A549 (cell line): Measurements from ENCODE around the gene TNIP3. TPM values are rescaled to one million over a fixed set of nuclear protein-coding genes. Genes with fewer than 3 reads are reported as not detected.

ENCODE experiments used
- ATAC-seq, 2 experiments: fragments of 200-7000 bp in 1 of 2; fragments of >200 bp in 1 of 2; cut with Nextera tagmentation in 1 of 2; cut with Tn5 transposase in 1 of 2; 3 replicates each; pipeline versions ENCODE4 v1.8.0 to v1.9.1; 2018 to 2020; ENCODE audit warnings: mild to moderate bottlenecking in 1 of 2, moderate library complexity in 1 of 2
- CTCF ChIA-PET: fragments of 300-600 bp; sonication (Branson Sonifier 250); formaldehyde crosslinking; extraction: SDS; loops from one replicate; lab custom pipeline; 2021; ENCODE audit warnings: antibody characterized with exemption, inconsistent platforms; lab: Yijun Ruan, JAX
- POLR2A ChIA-PET: fragments of 350-600 bp; formaldehyde crosslinking; extraction: SDS; loops from one replicate; lab custom pipeline; 2021; ENCODE audit warnings: antibody characterized with exemption, inconsistent platforms; lab: Yijun Ruan, JAX
- DNase-seq, 2 experiments: peaks; one replicate each; pipeline versions ENCODE4 v3.0.0 to v3.0.0-alpha.2; 2011 to 2016; ENCODE audit warnings: low read depth in 1 of 2, low spot score in 1 of 2
- FAIRE-seq: peaks from 2 replicates; lab custom pipeline; 2011; peaks lifted over from hg19 to GRCh38; lab: Jason Lieb, UNC
- H3K27ac ChIP-seq, 2 experiments: fragments of >200 bp; sonication (Bioruptor Twin); formaldehyde crosslinking; 3 replicates each; pipeline ENCODE4 v1.5.1; 2016 to 2017
- H3K4me1 ChIP-seq: fragments of >200 bp; sonication (Bioruptor Twin); formaldehyde crosslinking; 3 replicates; pipeline ENCODE4 v1.6.1; 2016
- H3K4me2 ChIP-seq: fragments of >200 bp; sonication (Bioruptor Twin); formaldehyde crosslinking; 3 replicates; pipeline ENCODE4 v1.6.1; 2016
- H3K4me3 ChIP-seq: fragments of >200 bp; sonication (Bioruptor Twin); formaldehyde crosslinking; 3 replicates; pipeline ENCODE4 v1.5.1; 2016
- H3K9me3 ChIP-seq: fragments of >200 bp; sonication (Bioruptor Twin); formaldehyde crosslinking; 3 replicates; pipeline ENCODE4 v1.6.1; 2016
- CBX2 ChIP-seq: fragments of 200-600 bp; sonication (generic); IDR thresholded peaks from 2 replicates; pipeline ENCODE4 v1.6.1; 2016; ENCODE audit warnings: low read depth, mild to moderate bottlenecking, borderline replicate concordance
- EHF ChIP-seq: fragments of 250-450 bp; sonication (Bioruptor Pico); IDR thresholded peaks from 2 replicates; pipeline ENCODE4 v1.5.0; 2020; ENCODE audit warnings: mild to moderate bottlenecking
- FOSL2 ChIP-seq, 2 experiments: fragments of 450-650 bp in 1 of 2; fragments of >200 bp in 1 of 2; sonication (Bioruptor Twin) in 1 of 2; formaldehyde crosslinking; IDR thresholded peaks; 2 replicates each; pipeline versions ENCODE4 v1.5.0 to v1.6.1; 2016 to 2020; ENCODE audit warnings: mild to moderate bottlenecking in 1 of 2, moderate library complexity in 1 of 2
- GATA3 ChIP-seq: IDR thresholded peaks from 2 replicates; pipeline ENCODE4 v1.6.1; 2012; ENCODE audit warnings: borderline replicate concordance
- HOXA7 ChIP-seq: fragments of 250-450 bp; sonication (Bioruptor Pico); IDR thresholded peaks from 2 replicates; pipeline ENCODE4 v1.5.0; 2020; ENCODE audit warnings: mild to moderate bottlenecking, moderate library complexity
- JUNB ChIP-seq: fragments of >200 bp; sonication (Bioruptor Twin); formaldehyde crosslinking; IDR thresholded peaks from 2 replicates; pipeline ENCODE4 v1.6.1; 2016
- MAZ ChIP-seq: fragments of 150-350 bp; IDR thresholded peaks from 2 replicates; pipeline ENCODE4 v1.6.1; 2014; ENCODE audit warnings: antibody characterized with exemption, low read depth, low read length, borderline replicate concordance
- NPAS2 ChIP-seq: fragments of 250-450 bp; sonication (Bioruptor Pico); IDR thresholded peaks from 2 replicates; pipeline ENCODE4 v1.8.0; 2022; ENCODE audit warnings: mild to moderate bottlenecking, moderate library complexity, borderline replicate concordance
- PHF8 ChIP-seq: fragments of 200-600 bp; sonication (generic); IDR thresholded peaks from 2 replicates; pipeline ENCODE4 v1.6.1; 2016; ENCODE audit warnings: low read depth, mild to moderate bottlenecking, antibody characterized with exemption, moderate library complexity, borderline replicate concordance
- ZC3H11A ChIP-seq: fragments of 450-650 bp; IDR thresholded peaks from 2 replicates; pipeline ENCODE4 v1.6.1; 2014; ENCODE audit warnings: antibody characterized with exemption, mild to moderate bottlenecking
- ZFP36 ChIP-seq: fragments of 450-650 bp; IDR thresholded peaks from 2 replicates; pipeline ENCODE4 v1.6.1; 2014; ENCODE audit warnings: borderline replicate concordance; ENCODE audit not compliant: partially characterized antibody
- ZSCAN20 ChIP-seq: fragments of 250-450 bp; sonication (Bioruptor Pico); IDR thresholded peaks from 2 replicates; pipeline ENCODE4 v1.8.0; 2022; ENCODE audit warnings: mild to moderate bottlenecking, moderate library complexity
- WGBS: methylation state at CpG from one replicate; pipeline ENCODE4 v1.1.6; 2017; ENCODE audit errors: missing lambda C conversion rate; 5-methylcytosine and 5-hydroxymethylcytosine counted together
- polyA minus RNA-seq: library from RNA; depleted of rRNA, polyadenylated mRNA; stranded (reverse); fragments of >200 nt; gene quantifications from 2 replicates; pipeline ENCODE4 v1.2.3, GENCODE V29; 2011; rRNA and poly(A)+ RNA removed
- polyA plus RNA-seq, 4 experiments: library from polyadenylated mRNA; depleted of rRNA in 3 of 4; stranded (reverse); fragments of >200 nt; fragmentation: RNase III in 1 of 4; extraction: RNeasy Plus Mini Kit Qiagen cat#74134 plus additional on column Dnase treatment in 1 of 4; gene quantifications; 2 replicates in 3 of 4; 3 replicates in 1 of 4; pipeline ENCODE4 v1.2.3, GENCODE V29; 2011 to 2017
- TF ChIP-seq, protein P1 (sequence below): fragments of 450-650 bp; IDR thresholded peaks from 2 replicates; pipeline ENCODE4 v1.6.1; 2014; ENCODE audit warnings: antibody characterized with exemption
- TF ChIP-seq, protein P2 (sequence below): fragments of 250-450 bp; sonication (Bioruptor Pico); IDR thresholded peaks from 2 replicates; pipeline ENCODE4 v1.5.0; 2020; ENCODE audit warnings: low read depth, mild to moderate bottlenecking, moderate library complexity
- TF ChIP-seq, protein P3 (sequence below): fragments of >200 bp; sonication (Bioruptor Twin); formaldehyde crosslinking; IDR thresholded peaks from 3 replicates; pipeline ENCODE4 v1.5.1; 2016
- TF ChIP-seq, protein P4 (sequence below): fragments of 250-450 bp; sonication (Bioruptor Pico); IDR thresholded peaks from 2 replicates; pipeline ENCODE4 v1.5.0; 2021; ENCODE audit warnings: mild to moderate bottlenecking, moderate library complexity, borderline replicate concordance

Gene TNIP3, protein sequence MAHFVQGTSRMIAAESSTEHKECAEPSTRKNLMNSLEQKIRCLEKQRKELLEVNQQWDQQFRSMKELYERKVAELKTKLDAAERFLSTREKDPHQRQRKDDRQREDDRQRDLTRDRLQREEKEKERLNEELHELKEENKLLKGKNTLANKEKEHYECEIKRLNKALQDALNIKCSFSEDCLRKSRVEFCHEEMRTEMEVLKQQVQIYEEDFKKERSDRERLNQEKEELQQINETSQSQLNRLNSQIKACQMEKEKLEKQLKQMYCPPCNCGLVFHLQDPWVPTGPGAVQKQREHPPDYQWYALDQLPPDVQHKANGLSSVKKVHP
- polyA plus RNA-seq (2011; rRNA removed) = 0.41 and 0.58 TPM in 2 replicates
- 0.19 and 0.21 TPM in 2 replicates for polyA plus RNA-seq (2012; cell fraction: cytosol; rRNA removed)
- polyA plus RNA-seq (2012; cell fraction: nucleus; rRNA removed) = 0.07 TPM in 1 of 2 replicates, not detected in the other
- 0.25 to 0.46 TPM (median 0.38 TPM) in 3 replicates for polyA plus RNA-seq (2017; fragmentation: RNase III; extraction: RNeasy Plus Mini Kit Qiagen cat#74134 plus additional on column Dnase treatment)
- 0.29 TPM in 1 of 2 replicates, not detected in the other for polyA minus RNA-seq

DNA sequence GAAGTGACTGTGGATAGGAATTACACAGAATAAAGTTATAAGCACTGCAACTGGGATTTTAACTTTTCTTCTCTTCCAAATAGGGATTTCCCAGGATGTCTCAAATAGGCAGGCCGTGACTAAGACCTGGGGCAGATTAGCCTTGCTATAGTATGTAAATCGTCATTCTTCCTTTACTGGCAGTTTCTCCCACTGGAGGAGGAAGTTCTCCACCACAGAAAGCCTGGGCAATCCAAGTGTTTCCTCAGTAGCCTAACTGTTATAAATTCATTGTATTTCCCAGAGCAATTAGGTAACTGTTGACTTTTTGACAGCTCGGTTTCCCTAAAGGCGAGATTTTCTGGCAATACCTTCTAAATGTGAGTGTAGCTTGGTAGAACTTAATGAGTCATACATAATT lies at the start of gene TNIP3:
Gene TNIP3 (minus strand): TSS at position 31 of the 400 bp plus-strand sequence. CDS start 196 bp downstream, outside the sequence.
- FAIRE-seq (no peak), ATAC-seq (no peak), DNase-seq (no peak)
- ChIA-PET CTCF (no interaction called here), POLR2A (no interaction called here)
- H3K27ac ChIP-seq = no peak within 1 kb of the TSS
- H3K4me1 ChIP-seq = no peaks in the 10 kb centered on the region
- 70% methylated on average over 4 of the region's 4 CpGs for WGBS
- no peak within 1 kb of the TSS for H3K4me3 ChIP-seq
- TF ChIP-seq GATA3 (no peak), ZSCAN20 (CRISPR knock-in tag) (no peak)
- H3K4me2 ChIP-seq = no peak within 1 kb of the TSS
- no peaks in the 10 kb centered on the region for H3K9me3 ChIP-seq

DNA sequence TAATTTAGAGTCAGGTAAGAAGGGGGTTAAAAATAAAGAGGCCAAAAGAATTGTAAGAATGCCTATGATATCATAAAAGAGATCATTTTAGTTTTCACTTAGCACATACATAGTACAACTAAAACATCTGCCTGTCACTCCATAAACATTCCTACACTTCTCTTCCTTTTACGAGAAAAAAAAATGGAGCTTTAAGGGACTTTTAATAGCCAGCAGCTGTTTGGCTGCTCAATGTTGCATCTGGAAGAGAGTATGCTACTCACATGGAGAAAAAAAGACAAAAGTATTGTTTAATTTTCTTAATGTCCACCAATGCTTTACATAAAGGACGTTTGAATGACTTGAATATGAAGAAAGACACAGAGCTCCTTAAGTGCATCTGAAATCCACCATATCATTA lies 48.7 kb upstream of the TNIP3 start:
- WGBS = 26% methylated on average over 2 of the region's 2 CpGs
- H3K27ac ChIP-seq = no peak overlapping the region
- CTCF ChIA-PET = interaction anchor here (0.8 to 1.3 kb wide), 2 partner anchors 21 to 95 kb away, joined by 3 read pairs; no protein-coding TSS in a partner anchor
- H3K4me3 ChIP-seq = no peak overlapping the region
- POLR2A ChIA-PET = no interaction called here
- no peak for DNase-seq
- no peaks in the 10 kb centered on the region for H3K9me3 ChIP-seq
- no peak for ATAC-seq
- H3K4me1 ChIP-seq = no peaks in the 10 kb centered on the region
- no peak overlapping the region for H3K4me2 ChIP-seq
- no peak for FAIRE-seq
- TF ChIP-seq PHF8 (no peak), HOXA7 (no peak), ZSCAN20 (CRISPR knock-in tag) (no peak), MAZ (no peak), EHF (CRISPR knock-in tag) (no peak), CBX2 (no peak), NPAS2 (CRISPR knock-in tag) (no peak), JUNB (no peak), FOSL2 (IDR thresholded peaks at IDR 0.05) (no peak), FOSL2 (CRISPR knock-in tag; IDR thresholded peaks at IDR 0.05) (no peak), ZFP36 (no peak), ZC3H11A (no peak)
- TF ChIP-seq, protein P1, sequence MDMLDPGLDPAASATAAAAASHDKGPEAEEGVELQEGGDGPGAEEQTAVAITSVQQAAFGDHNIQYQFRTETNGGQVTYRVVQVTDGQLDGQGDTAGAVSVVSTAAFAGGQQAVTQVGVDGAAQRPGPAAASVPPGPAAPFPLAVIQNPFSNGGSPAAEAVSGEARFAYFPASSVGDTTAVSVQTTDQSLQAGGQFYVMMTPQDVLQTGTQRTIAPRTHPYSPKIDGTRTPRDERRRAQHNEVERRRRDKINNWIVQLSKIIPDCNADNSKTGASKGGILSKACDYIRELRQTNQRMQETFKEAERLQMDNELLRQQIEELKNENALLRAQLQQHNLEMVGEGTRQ = no peak
- TF ChIP-seq, protein P2, sequence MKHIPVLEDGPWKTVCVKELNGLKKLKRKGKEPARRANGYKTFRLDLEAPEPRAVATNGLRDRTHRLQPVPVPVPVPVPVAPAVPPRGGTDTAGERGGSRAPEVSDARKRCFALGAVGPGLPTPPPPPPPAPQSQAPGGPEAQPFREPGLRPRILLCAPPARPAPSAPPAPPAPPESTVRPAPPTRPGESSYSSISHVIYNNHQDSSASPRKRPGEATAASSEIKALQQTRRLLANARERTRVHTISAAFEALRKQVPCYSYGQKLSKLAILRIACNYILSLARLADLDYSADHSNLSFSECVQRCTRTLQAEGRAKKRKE (CRISPR knock-in tag) = no peak
- TF ChIP-seq, protein P3, sequence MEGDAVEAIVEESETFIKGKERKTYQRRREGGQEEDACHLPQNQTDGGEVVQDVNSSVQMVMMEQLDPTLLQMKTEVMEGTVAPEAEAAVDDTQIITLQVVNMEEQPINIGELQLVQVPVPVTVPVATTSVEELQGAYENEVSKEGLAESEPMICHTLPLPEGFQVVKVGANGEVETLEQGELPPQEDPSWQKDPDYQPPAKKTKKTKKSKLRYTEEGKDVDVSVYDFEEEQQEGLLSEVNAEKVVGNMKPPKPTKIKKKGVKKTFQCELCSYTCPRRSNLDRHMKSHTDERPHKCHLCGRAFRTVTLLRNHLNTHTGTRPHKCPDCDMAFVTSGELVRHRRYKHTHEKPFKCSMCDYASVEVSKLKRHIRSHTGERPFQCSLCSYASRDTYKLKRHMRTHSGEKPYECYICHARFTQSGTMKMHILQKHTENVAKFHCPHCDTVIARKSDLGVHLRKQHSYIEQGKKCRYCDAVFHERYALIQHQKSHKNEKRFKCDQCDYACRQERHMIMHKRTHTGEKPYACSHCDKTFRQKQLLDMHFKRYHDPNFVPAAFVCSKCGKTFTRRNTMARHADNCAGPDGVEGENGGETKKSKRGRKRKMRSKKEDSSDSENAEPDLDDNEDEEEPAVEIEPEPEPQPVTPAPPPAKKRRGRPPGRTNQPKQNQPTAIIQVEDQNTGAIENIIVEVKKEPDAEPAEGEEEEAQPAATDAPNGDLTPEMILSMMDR = no peak
- TF ChIP-seq, protein P4, sequence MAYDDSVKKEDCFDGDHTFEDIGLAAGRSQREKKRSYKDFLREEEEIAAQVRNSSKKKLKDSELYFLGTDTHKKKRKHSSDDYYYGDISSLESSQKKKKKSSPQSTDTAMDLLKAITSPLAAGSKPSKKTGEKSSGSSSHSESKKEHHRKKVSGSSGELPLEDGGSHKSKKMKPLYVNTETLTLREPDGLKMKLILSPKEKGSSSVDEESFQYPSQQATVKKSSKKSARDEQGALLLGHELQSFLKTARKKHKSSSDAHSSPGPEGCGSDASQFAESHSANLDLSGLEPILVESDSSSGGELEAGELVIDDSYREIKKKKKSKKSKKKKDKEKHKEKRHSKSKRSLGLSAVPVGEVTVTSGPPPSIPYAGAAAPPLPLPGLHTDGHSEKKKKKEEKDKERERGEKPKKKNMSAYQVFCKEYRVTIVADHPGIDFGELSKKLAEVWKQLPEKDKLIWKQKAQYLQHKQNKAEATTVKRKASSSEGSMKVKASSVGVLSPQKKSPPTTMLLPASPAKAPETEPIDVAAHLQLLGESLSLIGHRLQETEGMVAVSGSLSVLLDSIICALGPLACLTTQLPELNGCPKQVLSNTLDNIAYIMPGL = no peak
